B cell (primary cell): ENCODE measurements around the gene PCDHA9. TPM values are rescaled to one million over a fixed set of nuclear protein-coding genes. Genes with fewer than 3 reads are reported as not detected.
"Not testable (repeated sequence)": the region's sequence is repeated elsewhere in the genome, so short reads cannot be mapped to it uniquely, and the experiment has no call there.

Experiments used
- ATAC-seq: fragments of 200-7000 bp; cut with Tn5 transposase; one replicate; pipeline ENCODE4 v1.10.0; 2021; ENCODE audit warnings: low read depth, mild to moderate bottlenecking, moderate number of reproducible peaks, moderate library complexity
- CTCF ChIA-PET: fragments of 350-600 bp; sonication (Branson Sonifier 250); formaldehyde crosslinking; loops from one replicate; lab custom pipeline; 2021; ENCODE audit warnings: antibody characterized with exemption, inconsistent platforms; lab: Charles Lee
- POLR2A ChIA-PET: fragments of 350-600 bp; sonication (Branson Sonifier 250); formaldehyde crosslinking; loops from one replicate; lab custom pipeline; 2021; ENCODE audit warnings: antibody characterized with exemption; lab: Charles Lee
- DNase-seq: peaks from one replicate; pipeline ENCODE4 v3.0.0; 2013
- H2AFZ ChIP-seq: 2 replicates; pipeline ENCODE4 v1.6.1; 2012; ENCODE audit warnings: mild to moderate bottlenecking, low read depth, low read length; ENCODE audit not compliant: insufficient read depth, poor library complexity, severe bottlenecking
- H3K27ac ChIP-seq, 2 donors: 1 replicate in 1 of 2; 2 replicates in 1 of 2; pipeline ENCODE4 v1.5.1; 2012 to 2013; ENCODE audit warnings: low read length in 2 of 2, mild to moderate bottlenecking in 2 of 2, moderate library complexity in 1 of 2
- H3K27me3 ChIP-seq, 4 experiments: fragments of 200-600 bp in 1 of 4; sonication (generic) in 1 of 4; replicated peaks in 1 of 4; 1 replicate in 2 of 4; 2 replicates in 2 of 4; pipeline versions ENCODE4 v1.6.1 to v1.7.0; 2013 to 2016; ENCODE audit warnings: low read length in 3 of 4, mild to moderate bottlenecking in 2 of 4, mixed read lengths in 1 of 4, moderate library complexity in 1 of 4; ENCODE audit not compliant: insufficient read depth in 4 of 4, control insufficient read depth in 3 of 4; ENCODE audit errors: control extremely low read depth in 1 of 4
- H3K36me3 ChIP-seq, 2 experiments: replicated peaks in 1 of 2; 1 replicate in 1 of 2; 2 replicates in 1 of 2; pipeline versions ENCODE4 v1.6.1 to v1.7.1; 2013; ENCODE audit warnings: low read length in 1 of 2; ENCODE audit not compliant: insufficient read depth in 2 of 2, control insufficient read depth in 1 of 2; ENCODE audit errors: control extremely low read depth in 1 of 2, extremely low read depth in 1 of 2
- H3K4me1 ChIP-seq, 2 donors: fragments of 200-600 bp in 1 of 2; sonication (generic) in 1 of 2; 1 replicate in 1 of 2; 2 replicates in 1 of 2; pipeline versions ENCODE4 v1.5.1 to v1.6.1; 2013 to 2017; ENCODE audit warnings: low read length in 2 of 2; ENCODE audit not compliant: control insufficient read depth in 2 of 2, insufficient read depth in 2 of 2
- H3K4me2 ChIP-seq: replicated peaks from 2 replicates; pipeline ENCODE3; 2012; ENCODE audit warnings: mild to moderate bottlenecking, low read depth, low read length; ENCODE audit not compliant: poor library complexity, severe bottlenecking
- H3K4me3 ChIP-seq, 5 experiments: fragments of 200-600 bp in 1 of 5; sonication (generic) in 1 of 5; 1 replicate in 3 of 5; 2 replicates in 2 of 5; pipeline versions ENCODE4 v1.5.1 to v1.7.0; 2011 to 2016; ENCODE audit warnings: low read length in 4 of 5, mild to moderate bottlenecking in 4 of 5, low read depth in 2 of 5, control low read depth in 1 of 5, moderate library complexity in 1 of 5; ENCODE audit not compliant: insufficient read depth in 1 of 5; ENCODE audit errors: control extremely low read depth in 1 of 5, extremely low read depth in 1 of 5
- H3K79me2 ChIP-seq: fragments of 200-600 bp; sonication (generic); one replicate; pipeline ENCODE4 v1.6.0; 2016; ENCODE audit warnings: low read length; ENCODE audit not compliant: control insufficient read depth, insufficient read depth
- H3K9ac ChIP-seq: fragments of 200-600 bp; sonication (generic); 2 replicates; pipeline ENCODE4 v1.6.1; 2017; ENCODE audit warnings: mild to moderate bottlenecking, low read length, moderate library complexity
- H3K9me3 ChIP-seq, 3 donors: one replicate each; pipeline versions ENCODE4 v1.6.1 to v1.7.1; 2013; ENCODE audit warnings: low read length in 2 of 3; ENCODE audit not compliant: control insufficient read depth in 2 of 3, insufficient read depth in 1 of 3; ENCODE audit errors: control extremely low read depth in 1 of 3
- H4K20me1 ChIP-seq: 2 replicates; pipeline ENCODE4 v1.6.0; 2012; ENCODE audit warnings: mild to moderate bottlenecking, low read length; ENCODE audit not compliant: insufficient read depth, control insufficient read depth, poor library complexity, severe bottlenecking
- H3K27ac Mint-ChIP-seq: one replicate; pipeline ENCODE4 v1.8.0; 2021; ENCODE audit warnings: mixed read lengths
- H3K27me3 Mint-ChIP-seq: one replicate; pipeline ENCODE4 v1.8.0; 2021; ENCODE audit warnings: mixed read lengths
- H3K4me1 Mint-ChIP-seq: one replicate; pipeline ENCODE4 v1.8.0; 2021; ENCODE audit warnings: mixed read lengths
- H3K4me3 Mint-ChIP-seq: one replicate; pipeline ENCODE4 v1.8.0; 2021; ENCODE audit warnings: mixed read lengths
- H3K9me3 Mint-ChIP-seq: one replicate; pipeline ENCODE4 v1.8.0; 2022; ENCODE audit warnings: mixed read lengths; ENCODE audit not compliant: insufficient read depth
- CTCF ChIP-seq: fragments of 200-600 bp; IDR thresholded peaks from one replicate; pipeline ENCODE4 v1.8.0; 2022; ENCODE audit warnings: antibody characterized with exemption, mild to moderate bottlenecking
- EZH2 ChIP-seq: IDR thresholded peaks from 2 replicates; pipeline ENCODE4 v1.6.1; 2012; ENCODE audit warnings: borderline replicate concordance, low read depth, mild to moderate bottlenecking, moderate library complexity, low read length; ENCODE audit not compliant: insufficient read depth, poor library complexity, severe bottlenecking
- WGBS: methylation state at CpG from one replicate; pipeline ENCODE4 v1.1.5; 2013; ENCODE audit warnings: missing lambda C conversion rate; ENCODE audit not compliant: insufficient coverage; 5-methylcytosine and 5-hydroxymethylcytosine counted together
- intact Hi-C: fragments of 100-400 bp; cut with micrococcal nuclease; formaldehyde crosslinking; loops from one replicate; pipeline ENCODE4 v1.10.0; 2022
- polyA plus RNA-seq: library from polyadenylated mRNA; depleted of rRNA; stranded (reverse); fragments of >200 nt; gene quantifications from 2 replicates; pipeline ENCODE4 v1.2.3, GENCODE V29; 2012
- total RNA-seq, 2 donors: library from RNA; stranded (reverse); fragments of 120-200 nt in 1 of 2; gene quantifications; 1 replicate in 1 of 2; 2 replicates in 1 of 2; pipeline versions ENCODE4 v1.2.3 to v1.2.4, GENCODE V29; 2013 to 2022

PCDHA9 gene
- total and polyA plus RNA-seq, 2 donors (not counting 1 experiment from before 2014, with no cell fraction given), result not detected

GRCh38 chr5:140801494-140801841 is 46.7 kb upstream of the PCDHA9 start:
- intact Hi-C loops, result no loop called here
- WGBS, result 35% methylated on average over 13 of the region's 16 CpGs
- Histone ChIP-seq H3K79me2 (no peaks in the 10 kb centered on the region), H3K4me3 (no peak overlapping the region), H2AFZ (no peak overlapping the region), H4K20me1 (no peaks in the 10 kb centered on the region), H3K9me3 (peaks cover 0 to 36% (median 30%) of the 10 kb centered on the region in 3 donors), H3K27ac (no peak overlapping the region), H3K4me2 (no peak overlapping the region), H3K4me1 (no peaks in the 10 kb centered on the region), H3K27me3 (peaks cover 0 to 13% (median 4%) of the 10 kb centered on the region in 4 experiments), H3K36me3 (no peaks in the 10 kb centered on the region), H3K9ac (no peak overlapping the region)
- Mint-ChIP-seq H3K4me3 (no peak overlapping the region), H3K27me3 (peaks cover 9% of the 10 kb centered on the region), H3K9me3 (peaks cover 8% of the 10 kb centered on the region), H3K27ac (no peak overlapping the region), H3K4me1 (no peaks in the 10 kb centered on the region)
- ATAC-seq (no peak), DNase-seq (no peak)
- CTCF ChIA-PET, result no interaction called here
- TF ChIP-seq EZH2 (no peak), CTCF (no peak)
- POLR2A ChIA-PET, result no interaction called here

- Histone ChIP-seq H3K27me3 (peaks cover 0 to 13% (median 6%) of the 10 kb centered on the region in 4 experiments), H3K9me3 (peaks cover 0 to 33% (median 29%) of the 10 kb centered on the region in 3 donors)
- H4K20me1 ChIP-seq, H3K4me2 ChIP-seq, H2AFZ ChIP-seq, H3K4me3 ChIP-seq, H3K27ac ChIP-seq, intact Hi-C loops, H3K36me3 ChIP-seq, H3K9me3 Mint-ChIP-seq, H3K4me3 Mint-ChIP-seq, H3K27ac Mint-ChIP-seq, ATAC-seq, H3K4me1 Mint-ChIP-seq, DNase-seq, POLR2A ChIA-PET, CTCF ChIA-PET, H3K79me2 ChIP-seq, H3K9ac ChIP-seq, H3K4me1 ChIP-seq: not testable (repeated sequence)
- WGBS, result 66% methylated on average over 45 of the region's 45 CpGs
- peaks cover 14% of the 10 kb centered on the region for H3K27me3 Mint-ChIP-seq
Measured at GRCh38 chr5:140802381-140802780, 45.8 kb upstream of the PCDHA9 start.
